GM10248 (cell line): Measurements from ENCODE around the gene DIP2C.

Experiments
- CTCF ChIA-PET: fragments of 300-600 bp; sonication (Branson Sonifier 250); formaldehyde crosslinking; extraction: SDS; loops from one replicate; lab custom pipeline; 2021; ENCODE audit warnings: antibody characterized with exemption; lab: Yijun Ruan, JAX
- POLR2A ChIA-PET: fragments of 350-650 bp; sonication (Branson Sonifier 250); formaldehyde crosslinking; extraction: SDS; loops from one replicate; lab custom pipeline; 2020; ENCODE audit warnings: antibody characterized with exemption; lab: Yijun Ruan, JAX
- DNase-seq: peaks from one replicate; pipeline ENCODE4 v3.0.0; 2012; ENCODE audit errors: extremely low spot score
- TF ChIP-seq, protein P1 (sequence below): IDR thresholded peaks from 2 replicates; pipeline ENCODE4 v1.5.1; 2012; ENCODE audit warnings: mild to moderate bottlenecking, low read depth; ENCODE audit errors: extremely low read depth, missing control alignments, control extremely low read depth

DIP2C gene

DNA sequence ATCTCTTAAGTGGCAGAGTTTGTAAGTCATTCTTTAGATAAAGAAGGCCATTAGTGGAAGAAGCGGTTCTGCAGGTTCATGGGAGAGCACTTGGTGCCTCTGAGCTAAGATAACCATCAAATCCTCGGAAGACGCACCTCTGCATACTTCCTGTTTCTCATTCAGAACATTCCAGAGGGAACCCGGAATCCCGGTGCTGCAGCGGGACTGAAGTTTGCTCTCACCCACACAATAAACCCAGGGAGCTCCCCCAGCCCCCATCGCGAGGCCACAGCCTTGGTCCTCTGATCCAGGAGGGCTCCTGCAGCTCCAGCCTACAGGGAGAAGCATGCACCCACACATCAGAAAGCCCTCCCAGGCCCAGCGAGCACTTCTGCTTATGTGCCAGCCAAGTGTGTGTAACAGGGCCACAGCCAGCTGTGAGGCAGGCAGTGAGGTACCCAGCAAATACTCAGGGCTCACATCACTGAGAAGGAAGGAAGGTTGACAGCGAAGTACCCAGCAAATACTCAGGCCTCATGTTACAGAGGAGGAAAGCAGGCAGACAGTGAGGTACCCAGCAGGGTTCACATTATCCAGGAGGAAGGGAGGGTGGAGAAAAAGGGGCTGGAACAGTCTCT lies 142.4 kb downstream of the DIP2C start:
- DNase-seq, result no peak
- CTCF ChIA-PET, result interaction anchor here (1.1 to 1.3 kb wide), 2 partner anchors 12 to 52 kb away, joined by 3 read pairs; no protein-coding TSS in a partner anchor
- POLR2A ChIA-PET, result no interaction called here
- TF ChIP-seq, protein P1, sequence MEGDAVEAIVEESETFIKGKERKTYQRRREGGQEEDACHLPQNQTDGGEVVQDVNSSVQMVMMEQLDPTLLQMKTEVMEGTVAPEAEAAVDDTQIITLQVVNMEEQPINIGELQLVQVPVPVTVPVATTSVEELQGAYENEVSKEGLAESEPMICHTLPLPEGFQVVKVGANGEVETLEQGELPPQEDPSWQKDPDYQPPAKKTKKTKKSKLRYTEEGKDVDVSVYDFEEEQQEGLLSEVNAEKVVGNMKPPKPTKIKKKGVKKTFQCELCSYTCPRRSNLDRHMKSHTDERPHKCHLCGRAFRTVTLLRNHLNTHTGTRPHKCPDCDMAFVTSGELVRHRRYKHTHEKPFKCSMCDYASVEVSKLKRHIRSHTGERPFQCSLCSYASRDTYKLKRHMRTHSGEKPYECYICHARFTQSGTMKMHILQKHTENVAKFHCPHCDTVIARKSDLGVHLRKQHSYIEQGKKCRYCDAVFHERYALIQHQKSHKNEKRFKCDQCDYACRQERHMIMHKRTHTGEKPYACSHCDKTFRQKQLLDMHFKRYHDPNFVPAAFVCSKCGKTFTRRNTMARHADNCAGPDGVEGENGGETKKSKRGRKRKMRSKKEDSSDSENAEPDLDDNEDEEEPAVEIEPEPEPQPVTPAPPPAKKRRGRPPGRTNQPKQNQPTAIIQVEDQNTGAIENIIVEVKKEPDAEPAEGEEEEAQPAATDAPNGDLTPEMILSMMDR, result no peak

DNA sequence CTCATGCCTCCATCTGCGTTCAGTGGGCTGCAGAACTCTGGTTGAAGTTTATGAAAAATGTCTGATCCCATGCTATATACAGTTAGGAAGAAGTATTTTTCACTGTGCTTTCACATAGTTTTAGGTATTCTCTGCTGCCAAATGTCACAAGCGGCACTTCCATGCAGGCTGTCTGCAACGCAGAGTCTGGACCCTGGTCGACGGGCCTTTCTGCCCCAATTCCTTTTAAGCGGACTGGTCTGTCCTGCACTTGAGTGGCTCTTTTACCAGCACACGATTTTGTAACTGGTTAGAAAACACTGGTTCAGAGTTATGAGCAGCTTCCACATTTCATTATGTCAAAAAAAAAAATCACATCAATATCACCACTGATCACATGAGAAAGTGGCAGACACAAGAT lies 143.0 kb downstream of the DIP2C start:
- DNase-seq, result no peak
- CTCF ChIA-PET, result interaction anchor here (1.1 to 1.3 kb wide), 2 partner anchors 13 to 53 kb away, joined by 3 read pairs; no protein-coding TSS in a partner anchor
- POLR2A ChIA-PET, result no interaction called here
- TF ChIP-seq, protein P1, result no peak

DNA sequence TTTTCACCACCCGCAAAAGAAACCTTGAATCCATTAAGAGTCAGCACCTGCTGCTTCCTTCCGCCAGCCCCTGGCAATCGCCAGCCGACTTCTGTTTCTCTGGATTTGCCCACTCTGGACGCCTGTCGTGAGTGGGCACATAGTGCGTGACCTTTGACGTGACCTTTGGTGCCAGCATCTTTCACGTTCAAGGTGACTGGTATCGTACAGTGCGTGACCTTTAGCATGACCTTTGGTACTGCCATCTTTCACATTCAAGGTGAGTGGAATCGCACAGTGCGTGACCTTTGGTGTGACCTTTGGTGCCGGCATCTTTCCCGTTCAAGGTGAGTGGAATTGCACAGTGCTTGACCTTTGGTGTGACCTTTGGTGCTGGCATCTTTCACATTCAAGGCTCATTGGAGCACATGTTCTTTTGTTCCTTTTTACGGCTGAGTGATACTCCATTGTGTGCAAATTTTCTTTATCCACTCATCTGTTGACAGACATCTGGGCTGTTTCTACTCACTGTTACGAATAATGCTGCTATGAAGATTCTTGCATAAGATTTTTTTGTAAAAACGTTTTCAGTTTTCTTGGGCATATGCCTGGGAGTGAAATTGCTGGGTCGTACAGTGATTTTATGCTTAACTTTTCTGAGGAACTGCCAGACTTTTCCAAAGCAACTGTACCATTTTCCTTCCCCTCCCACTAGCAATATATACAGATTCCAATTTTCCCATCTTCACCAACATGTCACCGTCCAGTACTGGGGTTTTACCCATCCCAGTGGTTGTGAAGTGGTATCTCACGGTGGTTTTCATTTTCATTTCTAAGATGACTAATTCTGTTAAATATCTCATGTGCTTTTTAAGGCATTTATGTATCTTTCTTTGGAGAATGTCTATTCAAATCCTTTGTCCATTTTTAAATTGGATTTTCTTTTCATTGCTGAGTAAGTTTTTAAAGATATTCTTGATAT lies 145.3 kb downstream of the DIP2C start:
- TF ChIP-seq, protein P1, result no peak
- ChIA-PET CTCF (no interaction called here), POLR2A (no interaction called here)
- no peak for DNase-seq

DNA sequence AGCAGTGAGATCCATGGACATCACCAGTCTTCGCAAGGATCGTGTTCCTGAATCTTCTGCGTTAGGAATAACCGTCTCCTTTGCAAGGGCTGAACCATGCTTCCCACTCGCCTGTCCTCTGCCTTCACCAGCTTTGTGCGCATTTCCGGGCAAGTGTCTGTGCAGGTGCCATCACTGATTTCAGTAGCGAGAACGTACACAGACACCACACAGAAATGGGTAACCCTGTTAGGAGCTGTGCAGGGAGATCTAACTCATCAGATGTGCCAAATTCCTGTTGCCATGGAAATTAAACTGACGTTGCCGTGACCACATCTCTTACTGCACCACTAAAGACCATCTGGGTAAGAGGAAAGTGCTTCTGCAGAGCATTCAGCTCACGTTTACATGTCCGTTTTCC lies 146.3 kb downstream of the DIP2C start:
- ChIA-PET POLR2A (no interaction called here), CTCF (no interaction called here)
- TF ChIP-seq, protein P1, result no peak
- no peak for DNase-seq

DNA sequence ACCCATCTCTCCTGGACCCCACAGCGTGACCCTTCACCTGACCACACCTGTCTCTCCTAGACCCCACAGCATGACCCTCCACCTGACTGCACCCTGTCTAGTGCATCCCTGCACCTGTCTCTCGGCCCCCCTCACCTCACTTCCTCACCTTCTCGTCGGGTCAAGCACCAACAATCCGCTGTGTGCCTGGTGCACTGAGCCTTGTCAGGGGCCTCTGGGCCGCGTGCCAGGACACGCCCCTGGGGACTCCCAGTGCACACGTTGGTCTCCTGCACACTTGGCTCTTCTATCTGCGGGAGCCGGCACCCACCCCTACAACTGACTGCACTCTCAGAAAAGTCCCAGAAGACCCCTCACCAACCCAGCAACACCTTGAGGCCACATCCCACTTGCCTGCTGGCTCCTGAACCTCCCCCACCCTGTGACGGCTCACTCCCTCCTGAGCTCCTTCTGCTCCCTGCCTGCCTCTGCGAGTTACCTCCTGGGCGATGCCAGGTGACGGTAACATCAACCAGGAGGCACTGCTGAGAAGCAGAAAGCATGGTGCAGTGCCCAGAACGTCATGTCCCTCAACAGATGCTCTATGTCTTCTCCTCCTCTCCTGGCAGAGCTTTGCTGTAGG lies 147.6 kb downstream of the DIP2C start:
- TF ChIP-seq, protein P1, result no peak
- ChIA-PET POLR2A (no interaction called here), CTCF (no interaction called here)
- DNase-seq, result peak; percentile 41

DNA sequence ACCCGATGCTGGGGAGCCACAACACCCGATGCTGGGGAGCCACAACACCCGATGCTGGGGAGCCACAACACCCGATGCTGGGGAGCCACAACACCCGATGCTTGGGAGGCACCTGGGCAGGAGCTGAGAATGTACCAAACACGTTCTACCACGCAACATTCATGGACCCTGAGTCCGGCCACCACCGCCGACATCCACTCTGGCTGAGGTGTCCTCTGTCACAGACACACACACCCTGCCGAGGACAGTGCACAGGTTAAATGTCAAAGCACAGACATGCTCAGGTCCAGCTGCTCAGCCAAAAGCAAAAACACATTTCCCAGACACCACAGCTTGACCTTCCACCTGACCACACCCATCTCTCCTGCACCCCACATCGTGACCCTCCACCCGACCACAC lies 148.4 kb downstream of the DIP2C start:
- ChIA-PET POLR2A (no interaction called here), CTCF (no interaction called here)
- DNase-seq, result no peak
- TF ChIP-seq, protein P1, result no peak
